Activated B cell treated with CpG ODN at 0.5 μM for 24 hours (primary cell): ENCODE results near the gene WDR88. TPM values are rescaled to one million over a fixed set of nuclear protein-coding genes. Genes with fewer than 3 reads are reported as not detected.
"Not testable (repeated sequence)": the region's sequence is repeated elsewhere in the genome, so short reads cannot be mapped to it uniquely, and the experiment has no call there.

ENCODE experiments used
- ATAC-seq: fragments of 200-7000 bp; cut with Tn5 transposase; one replicate; pipeline ENCODE4 v1.10.0; 2021; ENCODE audit warnings: low read depth, mild to moderate bottlenecking, moderate library complexity
- CTCF ChIA-PET: fragments of 350-600 bp; sonication (Branson Sonifier 250); formaldehyde crosslinking; loops from one replicate; lab custom pipeline; 2021; ENCODE audit warnings: antibody characterized with exemption; lab: Charles Lee
- POLR2A ChIA-PET: fragments of 350-600 bp; sonication (Branson Sonifier 250); formaldehyde crosslinking; loops from one replicate; lab custom pipeline; 2021; ENCODE audit warnings: antibody characterized with exemption; lab: Charles Lee
- DNase-seq: peaks from one replicate; pipeline ENCODE4 v3.0.0; 2022
- H3K27ac Mint-ChIP-seq: one replicate; pipeline ENCODE4 v1.8.0; 2020; ENCODE audit warnings: mixed read lengths
- H3K27me3 Mint-ChIP-seq: one replicate; pipeline ENCODE4 v1.8.0; 2021; ENCODE audit warnings: mixed read lengths
- H3K36me3 Mint-ChIP-seq: one replicate; pipeline ENCODE4 v1.8.0; 2021; ENCODE audit warnings: low read depth, mixed read lengths
- H3K4me1 Mint-ChIP-seq: one replicate; pipeline ENCODE4 v1.8.0; 2021; ENCODE audit warnings: mixed read lengths
- H3K4me3 Mint-ChIP-seq: one replicate; pipeline ENCODE4 v1.8.0; 2020; ENCODE audit warnings: mild to moderate bottlenecking, mixed read lengths
- H3K9me3 Mint-ChIP-seq: one replicate; pipeline ENCODE4 v1.8.0; 2020; ENCODE audit warnings: mixed read lengths
- CTCF ChIP-seq: fragments of 200-600 bp; IDR thresholded peaks from one replicate; pipeline ENCODE4 v1.8.0; 2022; ENCODE audit warnings: antibody characterized with exemption, mild to moderate bottlenecking
- intact Hi-C: fragments of 100-400 bp; cut with micrococcal nuclease; formaldehyde crosslinking; loops from one replicate; pipeline ENCODE4 v1.15.1; 2024
- total RNA-seq: library from RNA; stranded (reverse); gene quantifications from 2 replicates; pipeline ENCODE4 v1.2.3, GENCODE V29; 2022

Gene WDR88
- total RNA-seq, 1 donor from 2014 or later, result 0.51 TPM

- Mint-ChIP-seq H3K4me3 (no peak overlapping the region), H3K9me3 (no peaks in the 10 kb centered on the region), H3K36me3 (no peaks in the 10 kb centered on the region), H3K4me1 (peaks cover 7% of the 10 kb centered on the region), H3K27me3 (no peaks in the 10 kb centered on the region), H3K27ac (no peak overlapping the region)
- DNase-seq (no peak), ATAC-seq (no peak)
- TF ChIP-seq CTCF, result no peak
- CTCF ChIA-PET, result no interaction called here
- POLR2A ChIA-PET, result no interaction called here
- intact Hi-C loops, result no loop called here
Observed at GRCh38 chr19:33159149-33159548, 27.2 kb downstream of the WDR88 start.

- Mint-ChIP-seq H3K9me3 (no peaks in the 10 kb centered on the region), H3K4me3 (no peak overlapping the region), H3K4me1 (peaks cover 7% of the 10 kb centered on the region), H3K36me3 (no peaks in the 10 kb centered on the region), H3K27ac (no peak overlapping the region), H3K27me3 (no peaks in the 10 kb centered on the region)
- no peak for TF ChIP-seq CTCF
- ATAC-seq (no peak), DNase-seq (no peak)
- CTCF ChIA-PET, result interaction anchor here (1.2 kb wide), 1 partner anchor 24 kb away, joined by 5 read pairs; no protein-coding TSS in a partner anchor
- intact Hi-C loops, result no loop called here
- POLR2A ChIA-PET, result interaction anchor here (1.6 kb wide), 1 partner anchor 17 kb away, joined by 10 read pairs; no protein-coding TSS in a partner anchor
Observed at GRCh38 chr19:33159893-33160292, 28.0 kb downstream of the WDR88 start.

DNA sequence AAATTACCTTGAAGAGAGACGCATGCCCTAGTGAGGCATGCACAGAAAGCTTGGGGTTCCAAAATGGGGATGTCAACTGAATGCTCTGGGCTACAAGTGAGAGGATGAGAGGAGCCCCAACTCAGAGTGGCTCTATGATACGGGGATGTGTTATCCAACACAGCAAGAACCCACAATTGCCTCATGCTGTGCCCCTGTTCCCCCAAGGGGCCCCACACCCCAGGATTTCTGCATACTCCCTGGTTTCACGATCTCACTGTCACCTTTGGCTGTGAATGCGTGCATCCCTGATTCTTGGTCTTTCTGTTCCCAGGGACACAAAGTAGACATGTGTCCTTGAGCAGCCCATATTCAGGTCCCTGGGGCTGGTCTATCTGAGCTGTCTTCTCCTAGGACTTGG, 29.3 kb downstream of the WDR88 start:
- H3K4me1 Mint-ChIP-seq, result peaks cover 7% of the 10 kb centered on the region
- intact Hi-C loops, result no loop called here
- TF ChIP-seq CTCF, result no peak
- H3K36me3 Mint-ChIP-seq, result no peaks in the 10 kb centered on the region
- ChIA-PET CTCF (interaction anchor here (1.2 kb wide), 1 partner anchor 23 kb away, joined by 5 read pairs; no protein-coding TSS in a partner anchor), POLR2A (interaction anchor here (1.6 kb wide), 1 partner anchor 16 kb away, joined by 10 read pairs; no protein-coding TSS in a partner anchor)
- DNase-seq (no peak), ATAC-seq (no peak)
- H3K4me3 Mint-ChIP-seq, result no peak overlapping the region
- H3K9me3 Mint-ChIP-seq, result no peaks in the 10 kb centered on the region
- no peaks in the 10 kb centered on the region for H3K27me3 Mint-ChIP-seq
- no peak overlapping the region for H3K27ac Mint-ChIP-seq

DNA sequence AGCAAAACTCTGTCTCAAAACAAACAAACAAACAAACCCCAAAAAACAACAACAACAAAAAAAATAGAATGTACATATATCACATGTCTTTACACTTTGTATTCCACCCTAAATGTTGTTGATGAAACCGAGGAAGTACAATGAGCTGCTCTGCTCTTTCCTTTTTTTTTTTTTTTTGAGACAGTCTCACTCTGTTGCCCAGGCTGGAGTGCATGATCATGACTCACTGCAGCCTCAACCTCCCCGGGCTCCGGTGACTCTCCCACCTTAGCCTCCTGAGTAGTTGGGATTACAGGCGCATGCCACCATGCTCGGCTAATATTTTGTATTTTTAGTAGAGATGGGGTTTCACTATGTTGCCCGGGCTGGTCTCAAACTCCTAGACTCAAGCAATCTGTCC, 31.6 kb downstream of the WDR88 start:
- no peak for TF ChIP-seq CTCF
- Mint-ChIP-seq H3K27ac (no peak overlapping the region), H3K9me3 (peaks cover 6% of the 10 kb centered on the region), H3K36me3 (peaks cover under 1% of the 10 kb centered on the region), H3K4me1 (peaks cover 7% of the 10 kb centered on the region), H3K4me3 (no peak overlapping the region), H3K27me3 (no peaks in the 10 kb centered on the region)
- intact Hi-C loops, result no loop called here
- POLR2A ChIA-PET, result no interaction called here
- DNase-seq (no peak), ATAC-seq (no peak)
- CTCF ChIA-PET, result no interaction called here

DNA sequence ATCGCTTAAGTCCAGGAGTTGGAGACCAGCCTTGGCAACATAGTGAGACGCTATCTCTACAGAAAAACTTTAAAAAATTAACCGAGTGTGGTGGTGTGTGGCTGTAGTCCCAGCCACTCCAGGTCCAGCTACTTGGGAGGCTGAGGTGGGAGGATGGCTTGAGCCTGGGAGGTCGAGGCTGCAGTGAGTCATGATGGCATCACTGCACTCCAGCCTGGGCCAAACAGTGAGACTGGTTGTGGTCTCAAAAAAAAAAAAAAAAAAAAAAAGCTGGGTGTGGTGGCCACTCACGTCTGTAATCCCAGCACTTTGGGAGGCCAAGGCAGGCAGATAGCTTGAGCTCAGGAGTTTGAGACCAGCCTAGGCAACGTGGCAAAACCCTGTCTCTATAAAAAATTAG, 34.1 kb downstream of the WDR88 start:
- POLR2A ChIA-PET, result interaction anchor here (1.2 to 1.3 kb wide), 2 partner anchors 10 to 11 kb away, joined by 4 to 18 read pairs; no protein-coding TSS in a partner anchor
- H3K4me3 Mint-ChIP-seq, H3K36me3 Mint-ChIP-seq, intact Hi-C loops, H3K9me3 Mint-ChIP-seq, ATAC-seq, CTCF ChIA-PET, DNase-seq, H3K4me1 Mint-ChIP-seq, H3K27me3 Mint-ChIP-seq, H3K27ac Mint-ChIP-seq: not testable (repeated sequence)

DNA sequence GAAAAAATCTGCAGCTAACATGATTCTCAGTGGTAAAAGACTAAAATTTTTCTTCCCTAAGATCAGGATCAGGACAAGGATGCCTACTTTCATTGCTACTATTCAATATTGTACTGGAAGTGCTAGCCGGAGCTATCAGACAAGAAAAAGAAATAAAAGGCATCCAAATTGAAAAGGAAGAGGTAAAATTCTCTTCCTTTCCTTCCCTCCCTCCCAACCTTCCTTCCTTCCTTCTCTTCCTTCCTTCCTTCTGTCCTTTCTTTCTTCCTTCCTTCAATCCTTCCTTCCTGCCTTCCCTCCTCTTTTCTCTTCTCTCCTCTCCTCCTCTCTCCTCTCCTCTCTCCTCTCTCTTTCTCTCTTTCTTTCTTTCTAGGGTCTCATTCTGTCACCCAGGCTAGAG, 35.5 kb downstream of the WDR88 start:
- Mint-ChIP-seq H3K27ac (no peak overlapping the region), H3K4me3 (no peak overlapping the region), H3K27me3 (no peaks in the 10 kb centered on the region), H3K9me3 (peaks cover 8% of the 10 kb centered on the region), H3K4me1 (peaks cover 1% of the 10 kb centered on the region), H3K36me3 (peaks cover 2% of the 10 kb centered on the region)
- no peak for TF ChIP-seq CTCF
- ChIA-PET POLR2A (no interaction called here), CTCF (no interaction called here)
- DNase-seq, result no peak
- ATAC-seq, result no peak
- intact Hi-C loops, result no loop called here
